OCI-M2 (cell line): Measurements from ENCODE around the gene MEGF10.

Source experiments
- DNase-seq: peaks from one replicate; lab custom pipeline; 2025; ENCODE audit not compliant: unreplicated experiment; lab: John Stamatoyannopoulos, UW

Gene MEGF10

GRCh38 chr5:127367029-127367428 lies 76.4 kb downstream of the MEGF10 start:
- no peak for DNase-seq

GRCh38 chr5:127367946-127368465 lies 77.4 kb downstream of the MEGF10 start:
- DNase-seq: no peak

- no peak for DNase-seq
These were observed 79.2 kb downstream of the MEGF10 start for GRCh38 chr5:127369796-127370195.

GRCh38 chr5:127370631-127371030 lies 80.0 kb downstream of the MEGF10 start:
- DNase-seq: no peak

GRCh38 chr5:127373858-127374491 lies 83.4 kb downstream of the MEGF10 start:
- DNase-seq: no peak

GRCh38 chr5:127375124-127375523 lies 84.5 kb downstream of the MEGF10 start:
- no peak for DNase-seq

- no peak for DNase-seq
These were observed 85.0 kb downstream of the MEGF10 start for GRCh38 chr5:127375544-127376091.

- no peak for DNase-seq
These were observed 87.1 kb downstream of the MEGF10 start for GRCh38 chr5:127377651-127378050.

- DNase-seq: no peak
These were observed 95.3 kb downstream of the MEGF10 start for GRCh38 chr5:127385936-127386335.

GRCh38 chr5:127386557-127386956 lies 96.0 kb downstream of the MEGF10 start:
- DNase-seq: no peak

- DNase-seq: no peak
These were observed 99.0 kb downstream of the MEGF10 start for GRCh38 chr5:127389601-127390000.

- no peak for DNase-seq
These were observed 102.2 kb downstream of the MEGF10 start for GRCh38 chr5:127392762-127393161.

- DNase-seq: no peak
These were observed 106.0 kb downstream of the MEGF10 start for GRCh38 chr5:127396490-127397155.

GRCh38 chr5:127398508-127398907 lies 107.9 kb downstream of the MEGF10 start:
- no peak for DNase-seq

- no peak for DNase-seq
These were observed 108.5 kb downstream of the MEGF10 start for GRCh38 chr5:127399068-127399467.

- no peak for DNase-seq
These were observed 109.9 kb downstream of the MEGF10 start for GRCh38 chr5:127400539-127400938.

GRCh38 chr5:127400946-127401670 lies 110.5 kb downstream of the MEGF10 start:
- DNase-seq: no peak

- no peak for DNase-seq
These were observed 111.8 kb downstream of the MEGF10 start for GRCh38 chr5:127402361-127402760.

GRCh38 chr5:127404190-127404589 lies 113.6 kb downstream of the MEGF10 start:
- DNase-seq: no peak

- no peak for DNase-seq
These were observed 115.9 kb downstream of the MEGF10 start for GRCh38 chr5:127406326-127407121.
